ENCODE data around the gene SLC24A3.

DNA sequence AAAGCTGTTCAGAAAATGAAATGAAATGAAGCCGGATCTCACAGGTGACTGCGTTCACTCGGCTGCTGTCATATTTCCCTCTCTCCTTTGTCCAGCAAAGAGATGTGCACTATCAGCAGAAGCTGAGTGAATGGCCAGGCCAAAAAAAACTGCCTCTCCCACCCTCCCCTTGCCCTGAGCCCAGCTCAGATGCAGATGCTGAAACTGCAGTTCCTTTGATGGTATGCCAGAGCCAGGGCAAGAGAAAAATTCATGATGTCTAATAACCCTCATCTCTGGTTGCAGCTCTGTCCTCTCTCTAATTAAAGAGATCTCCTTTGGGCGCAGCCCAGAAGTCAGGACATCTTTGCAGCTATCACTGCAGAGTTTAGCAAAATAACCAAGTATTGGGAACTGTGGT, 335.1 kb downstream of the SLC24A3 start:
- TF ChIP-seq, protein P1, sequence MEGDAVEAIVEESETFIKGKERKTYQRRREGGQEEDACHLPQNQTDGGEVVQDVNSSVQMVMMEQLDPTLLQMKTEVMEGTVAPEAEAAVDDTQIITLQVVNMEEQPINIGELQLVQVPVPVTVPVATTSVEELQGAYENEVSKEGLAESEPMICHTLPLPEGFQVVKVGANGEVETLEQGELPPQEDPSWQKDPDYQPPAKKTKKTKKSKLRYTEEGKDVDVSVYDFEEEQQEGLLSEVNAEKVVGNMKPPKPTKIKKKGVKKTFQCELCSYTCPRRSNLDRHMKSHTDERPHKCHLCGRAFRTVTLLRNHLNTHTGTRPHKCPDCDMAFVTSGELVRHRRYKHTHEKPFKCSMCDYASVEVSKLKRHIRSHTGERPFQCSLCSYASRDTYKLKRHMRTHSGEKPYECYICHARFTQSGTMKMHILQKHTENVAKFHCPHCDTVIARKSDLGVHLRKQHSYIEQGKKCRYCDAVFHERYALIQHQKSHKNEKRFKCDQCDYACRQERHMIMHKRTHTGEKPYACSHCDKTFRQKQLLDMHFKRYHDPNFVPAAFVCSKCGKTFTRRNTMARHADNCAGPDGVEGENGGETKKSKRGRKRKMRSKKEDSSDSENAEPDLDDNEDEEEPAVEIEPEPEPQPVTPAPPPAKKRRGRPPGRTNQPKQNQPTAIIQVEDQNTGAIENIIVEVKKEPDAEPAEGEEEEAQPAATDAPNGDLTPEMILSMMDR (IDR thresholded peaks at IDR 0.05), result no peak
- TF ChIP-seq POLR2A (IDR thresholded peaks at IDR 0.05), result no peak
